OCI-LY1 (cell line): ENCODE measurements around the gene PDK3.

Experiments used
- CTCF ChIP-seq: fragments of 200-600 bp; sonication (generic), shearing (Covaris generic); IDR thresholded peaks from 2 replicates; pipeline ENCODE4 v1.5.1; 2017; ENCODE audit warnings: mild to moderate bottlenecking, antibody characterized with exemption, low read length, moderate library complexity, mixed read lengths
- EZH2 ChIP-seq: fragments of 200-600 bp; sonication (generic), shearing (Covaris generic); IDR thresholded peaks from 2 replicates; pipeline ENCODE4 v1.8.0; 2017; ENCODE audit warnings: borderline replicate concordance, mixed run types, mild to moderate bottlenecking, antibody characterized with exemption, low read length, moderate library complexity, mixed read lengths

GRCh38 chrX:24515447-24515846 lies 50.4 kb downstream of the PDK3 start:
- no peak for TF ChIP-seq CTCF
- TF ChIP-seq EZH2, result no peak
